GM19397 (cell line): ENCODE data around the gene PML.
A peak's percentile ranks its signal among the peaks of the same experiment; 100 is the strongest.

ENCODE experiments used
- ATAC-seq: cut with Tn5 transposase; IDR thresholded peaks from one replicate; pipeline ENCODE4 v1.9.1; 2021; ENCODE audit warnings: mild to moderate bottlenecking, moderate library complexity; ENCODE audit not compliant: unreplicated experiment

Gene PML

GRCh38 chr15:73984208-73984979 lies 10.1 kb upstream of the PML start:
- no peak for ATAC-seq

- no peak for ATAC-seq
These were observed 9.2 kb upstream of the PML start for GRCh38 chr15:73985101-73985873.

- no peak for ATAC-seq
These were observed 8.3 kb upstream of the PML start for GRCh38 chr15:73986055-73986775.

GRCh38 chr15:73986776-73987056 lies 7.8 kb upstream of the PML start:
- no peak for ATAC-seq

- no peak for ATAC-seq
These were observed 7.3 kb upstream of the PML start for GRCh38 chr15:73987250-73987649.

GRCh38 chr15:73987681-73988444 lies 6.7 kb upstream of the PML start:
- no peak for ATAC-seq

- ATAC-seq, result no peak
These were observed 6.0 kb upstream of the PML start for GRCh38 chr15:73988445-73988969.

- ATAC-seq, result no peak
These were observed 5.3 kb upstream of the PML start for GRCh38 chr15:73989001-73989798.

GRCh38 chr15:73990250-73991005 lies 4.1 kb upstream of the PML start:
- no peak for ATAC-seq

GRCh38 chr15:73991260-73991659 lies 3.3 kb upstream of the PML start:
- no peak for ATAC-seq

GRCh38 chr15:73991726-73992593 lies 2.6 kb upstream of the PML start, which contains the start of gene STOML1:
Gene STOML1, minus strand, starts transcription at chr15:73992295. Its CDS starts 72 bp downstream, at chr15:73992223.
- peak; percentile 78 for ATAC-seq

GRCh38 chr15:73992594-73992898 lies 2.0 kb upstream of the PML start:
- no peak for ATAC-seq

GRCh38 chr15:73993211-73993994 lies 1.1 kb upstream of the PML start:
- no peak for ATAC-seq

- ATAC-seq, result no peak
These were observed 551 bp downstream of the PML start for GRCh38 chr15:73994912-73995622.

- no peak for ATAC-seq
These were observed 1.8 kb downstream of the PML start for GRCh38 chr15:73996267-73996666.

- no peak for ATAC-seq
These were observed 2.4 kb downstream of the PML start for GRCh38 chr15:73996939-73997338.

GRCh38 chr15:73997986-73998385 lies 3.5 kb downstream of the PML start:
- ATAC-seq, result no peak
